BLaER1 (cell line): Measurements from ENCODE around the gene BOD1.

ENCODE experiments used
- H3K27ac ChIP-seq: shearing (Covaris generic); formaldehyde crosslinking; 2 replicates; pipeline ENCODE4 v1.8.1; 2022
- H3K27me3 ChIP-seq: shearing (Covaris generic); formaldehyde crosslinking; 2 replicates; pipeline ENCODE4 v1.8.1; 2022
- H3K36me3 ChIP-seq: shearing (Covaris generic); formaldehyde crosslinking; 2 replicates; pipeline ENCODE4 v1.8.1; 2022
- H3K4me1 ChIP-seq: shearing (Covaris generic); formaldehyde crosslinking; 2 replicates; pipeline ENCODE4 v1.8.1; 2022
- H3K4me2 ChIP-seq: shearing (Covaris generic); formaldehyde crosslinking; 2 replicates; pipeline ENCODE4 v1.8.1; 2022
- H3K4me3 ChIP-seq: shearing (Covaris generic); formaldehyde crosslinking; 2 replicates; pipeline ENCODE4 v1.8.1; 2022
- H3K9ac ChIP-seq: shearing (Covaris generic); formaldehyde crosslinking; 2 replicates; pipeline ENCODE4 v1.8.1; 2022
- H3K9me3 ChIP-seq: shearing (Covaris generic); formaldehyde crosslinking; 2 replicates; pipeline ENCODE4 v1.8.1; 2022
- H4K20me1 ChIP-seq: shearing (Covaris generic); formaldehyde crosslinking; 2 replicates; pipeline ENCODE4 v1.8.1; 2022
- Cebpa-rat ChIP-seq: shearing (Covaris generic); IDR thresholded peaks from 2 replicates; pipeline ENCODE4 v1.8.1; 2022

Gene BOD1

GRCh38 chr5:173642191-173642816, 25.9 kb upstream of the BOD1 start:
- Histone ChIP-seq H4K20me1 (no peaks in the 10 kb centered on the region), H3K4me1 (peaks cover 43% of the 10 kb centered on the region), H3K9ac (no peak overlapping the region), H3K27me3 (no peaks in the 10 kb centered on the region), H3K4me3 (no peak overlapping the region), H3K27ac (no peak overlapping the region), H3K4me2 (peak overlapping the region; percentile 69), H3K9me3 (no peaks in the 10 kb centered on the region), H3K36me3 (no peaks in the 10 kb centered on the region)
- TF ChIP-seq Cebpa-rat, result no peak

GRCh38 chr5:173640156-173640804, 23.8 kb upstream of the BOD1 start:
- H3K4me2 ChIP-seq, result peak overlapping the region; percentile 69
- no peaks in the 10 kb centered on the region for H3K27me3 ChIP-seq
- no peak overlapping the region for H3K27ac ChIP-seq
- H3K9ac ChIP-seq, result no peak overlapping the region
- no peaks in the 10 kb centered on the region for H3K36me3 ChIP-seq
- H3K4me1 ChIP-seq, result peaks cover 47% of the 10 kb centered on the region
- no peak overlapping the region for H3K4me3 ChIP-seq
- TF ChIP-seq Cebpa-rat, result no peak
- H3K9me3 ChIP-seq, result no peaks in the 10 kb centered on the region
- no peaks in the 10 kb centered on the region for H4K20me1 ChIP-seq

DNA sequence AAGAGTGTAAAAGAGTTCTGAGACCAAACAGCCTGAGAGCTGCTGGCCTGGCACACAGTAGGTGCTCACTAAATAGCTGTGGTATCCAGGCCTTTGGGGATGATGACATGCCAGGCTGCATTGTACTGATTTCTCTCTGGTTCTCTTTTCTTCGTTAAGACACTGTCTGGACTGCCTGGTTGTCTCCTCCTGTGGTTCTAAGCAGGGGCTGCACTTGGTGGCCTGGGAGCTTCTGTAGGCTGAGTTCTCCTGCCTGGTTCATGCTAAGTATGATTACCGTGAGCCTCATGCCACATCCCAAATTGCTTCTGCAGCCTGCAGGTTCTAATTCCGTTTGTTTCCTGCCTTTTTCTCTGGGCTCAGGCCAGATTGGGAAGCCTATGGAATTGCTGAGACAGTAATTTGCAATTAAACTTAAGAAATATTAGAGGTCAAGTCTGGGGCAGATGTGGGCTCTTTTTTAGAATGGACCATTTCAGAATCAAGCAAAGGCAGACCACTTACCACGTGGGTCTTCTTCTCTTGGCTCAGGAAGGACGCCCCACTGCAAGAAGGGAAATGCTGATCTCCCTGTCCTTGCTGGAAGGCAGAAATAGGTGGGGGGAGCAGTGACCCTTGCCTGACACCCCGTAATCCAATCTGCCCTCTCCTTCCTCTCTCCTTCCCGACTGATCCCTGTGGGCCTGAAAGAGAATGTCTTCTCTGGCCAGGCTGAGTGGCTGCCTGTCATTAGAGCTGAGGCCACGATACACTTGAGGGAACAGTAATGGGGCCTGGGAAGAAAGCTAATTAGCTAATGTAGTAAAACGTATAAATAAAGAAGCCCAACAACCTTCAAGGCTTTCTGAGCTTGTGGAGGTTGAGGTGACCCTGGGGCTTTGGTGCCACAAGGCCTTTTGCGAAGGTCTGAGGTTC, 21.9 kb upstream of the BOD1 start:
- Histone ChIP-seq H3K9me3 (no peaks in the 10 kb centered on the region), H3K36me3 (no peaks in the 10 kb centered on the region), H3K27ac (no peak overlapping the region), H3K4me2 (no peak overlapping the region), H3K4me3 (no peak overlapping the region), H3K27me3 (no peaks in the 10 kb centered on the region), H4K20me1 (no peaks in the 10 kb centered on the region), H3K9ac (no peak overlapping the region), H3K4me1 (peaks cover 33% of the 10 kb centered on the region)
- no peak for TF ChIP-seq Cebpa-rat

DNA sequence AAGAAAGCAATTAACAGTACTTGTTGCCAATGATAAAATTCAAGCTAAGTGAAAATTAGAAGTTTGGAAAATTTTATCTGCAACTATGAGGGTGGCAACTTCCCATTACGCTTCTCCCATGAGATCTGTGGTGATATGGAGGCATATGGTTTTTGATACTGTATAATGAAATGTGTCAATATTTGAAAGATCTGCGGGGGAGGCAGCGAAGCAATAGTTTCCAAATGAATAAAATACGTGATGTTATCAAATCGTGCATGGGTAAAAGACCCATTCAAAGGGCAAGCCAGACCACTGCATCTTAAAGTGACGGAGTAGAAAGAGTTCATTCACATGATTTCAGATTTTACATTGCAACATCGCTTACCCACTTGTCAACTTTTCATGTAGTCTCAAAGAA, 20.9 kb upstream of the BOD1 start:
- H3K9ac ChIP-seq, result no peak overlapping the region
- H3K27ac ChIP-seq, result no peak overlapping the region
- TF ChIP-seq Cebpa-rat, result no peak
- H3K36me3 ChIP-seq, result no peaks in the 10 kb centered on the region
- H3K9me3 ChIP-seq, result no peaks in the 10 kb centered on the region
- H3K27me3 ChIP-seq, result no peaks in the 10 kb centered on the region
- no peaks in the 10 kb centered on the region for H4K20me1 ChIP-seq
- H3K4me3 ChIP-seq, result no peak overlapping the region
- H3K4me2 ChIP-seq, result peak overlapping the region; percentile 17; the same call in 1 of the 2 replicates
- H3K4me1 ChIP-seq, result peaks cover 29% of the 10 kb centered on the region

GRCh38 chr5:173634465-173634983, 18.1 kb upstream of the BOD1 start:
- Histone ChIP-seq H3K9me3 (no peaks in the 10 kb centered on the region), H3K27ac (no peak overlapping the region), H3K4me2 (no peak overlapping the region), H3K9ac (no peak overlapping the region), H3K4me3 (no peak overlapping the region), H3K4me1 (peaks cover 8% of the 10 kb centered on the region), H3K36me3 (no peaks in the 10 kb centered on the region), H3K27me3 (no peaks in the 10 kb centered on the region), H4K20me1 (no peaks in the 10 kb centered on the region)
- TF ChIP-seq Cebpa-rat, result no peak

DNA sequence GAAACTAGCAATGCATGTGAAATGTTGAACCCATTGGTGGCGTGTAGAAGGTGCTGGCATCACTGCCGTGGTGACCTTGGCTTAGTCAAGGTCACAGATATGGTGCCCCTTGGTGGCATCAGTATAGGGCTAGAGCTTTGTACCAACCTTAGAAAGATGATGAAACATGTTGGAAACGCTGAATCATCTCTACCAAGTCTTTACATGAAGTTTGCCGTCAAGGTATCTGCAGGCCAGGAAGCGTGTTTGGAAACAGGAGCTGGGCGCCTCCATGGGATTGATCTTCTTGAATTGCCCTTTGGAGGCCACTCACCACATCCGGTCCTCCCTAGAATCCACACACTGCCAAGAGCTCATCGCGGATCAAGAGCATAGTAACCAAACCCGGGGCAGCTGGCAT, 16.9 kb upstream of the BOD1 start:
- no peak overlapping the region for H3K27ac ChIP-seq

DNA sequence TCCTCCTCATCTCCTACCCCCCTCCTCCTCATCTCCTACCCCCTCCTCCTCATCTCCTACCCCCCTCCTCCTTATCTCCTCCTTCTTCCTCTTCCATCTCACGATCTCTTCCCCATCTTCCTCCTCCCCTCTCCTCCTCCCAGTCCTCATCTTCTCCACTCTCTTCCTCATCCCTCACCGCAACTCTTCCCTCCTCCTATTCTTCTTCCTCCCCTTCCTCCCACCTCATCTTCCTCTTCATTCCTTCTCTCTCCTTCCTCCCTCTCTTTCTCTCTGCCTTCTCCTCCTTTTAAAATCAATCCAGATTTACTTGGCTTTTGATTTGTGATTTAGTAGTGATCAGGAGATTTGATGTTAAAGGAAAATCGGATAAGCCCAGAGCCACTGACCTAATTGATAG, 15.0 kb upstream of the BOD1 start:
- H3K27me3 ChIP-seq, result no peaks in the 10 kb centered on the region
- H3K4me2 ChIP-seq, result no peak overlapping the region
- no peak overlapping the region for H3K4me3 ChIP-seq
- no peak overlapping the region for H3K27ac ChIP-seq
- no peaks in the 10 kb centered on the region for H3K36me3 ChIP-seq
- no peak overlapping the region for H3K9ac ChIP-seq
- no peaks in the 10 kb centered on the region for H4K20me1 ChIP-seq
- no peaks in the 10 kb centered on the region for H3K4me1 ChIP-seq
- TF ChIP-seq Cebpa-rat, result no peak
- H3K9me3 ChIP-seq, result no peaks in the 10 kb centered on the region

More for the DNA sequence above, 16.9 kb upstream of the BOD1 start:
- H3K9ac ChIP-seq, result no peak overlapping the region
- no peaks in the 10 kb centered on the region for H3K27me3 ChIP-seq
- no peak overlapping the region for H3K4me3 ChIP-seq
- H3K36me3 ChIP-seq, result no peaks in the 10 kb centered on the region
- no peaks in the 10 kb centered on the region for H4K20me1 ChIP-seq
- H3K9me3 ChIP-seq, result no peaks in the 10 kb centered on the region
- TF ChIP-seq Cebpa-rat, result no peak
- no peak overlapping the region for H3K4me2 ChIP-seq
- H3K4me1 ChIP-seq, result peaks cover 8% of the 10 kb centered on the region

DNA sequence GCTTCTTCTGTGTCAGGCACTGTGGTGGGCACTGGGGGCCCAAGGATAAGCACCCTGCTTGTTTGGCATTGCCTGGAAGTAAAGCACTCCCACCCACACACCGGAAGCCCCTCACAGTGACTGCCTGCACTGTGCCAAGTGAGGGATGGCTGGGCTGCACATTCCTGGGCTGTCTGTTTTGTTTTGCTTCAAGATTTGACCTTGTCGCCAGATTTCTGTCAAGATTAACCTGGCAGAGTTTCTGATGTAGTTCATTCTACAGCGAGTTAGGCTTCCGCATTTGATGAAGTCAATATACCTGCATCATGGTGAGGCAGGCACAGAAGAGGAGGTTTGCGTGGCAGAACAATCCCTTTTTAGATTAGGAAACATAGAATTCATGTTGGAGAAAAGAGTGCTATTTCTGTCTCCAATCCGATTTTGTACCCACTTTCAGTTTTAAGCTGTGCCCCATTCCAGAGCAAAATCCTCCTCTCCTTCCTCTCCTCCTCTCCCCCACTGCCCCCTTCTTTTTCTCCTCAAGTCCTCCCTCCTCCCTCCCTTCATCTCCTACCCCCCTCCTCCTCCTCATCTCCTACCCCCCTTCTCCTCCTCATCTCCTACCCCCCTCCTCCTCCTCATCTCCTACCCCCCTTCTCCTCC, 14.4 kb upstream of the BOD1 start:
- Histone ChIP-seq H3K27ac (no peak overlapping the region), H3K27me3 (no peaks in the 10 kb centered on the region), H3K4me3 (no peak overlapping the region), H3K9ac (no peak overlapping the region), H3K36me3 (no peaks in the 10 kb centered on the region), H4K20me1 (no peaks in the 10 kb centered on the region), H3K4me1 (no peaks in the 10 kb centered on the region), H3K9me3 (no peaks in the 10 kb centered on the region), H3K4me2 (no peak overlapping the region)
- no peak for TF ChIP-seq Cebpa-rat

DNA sequence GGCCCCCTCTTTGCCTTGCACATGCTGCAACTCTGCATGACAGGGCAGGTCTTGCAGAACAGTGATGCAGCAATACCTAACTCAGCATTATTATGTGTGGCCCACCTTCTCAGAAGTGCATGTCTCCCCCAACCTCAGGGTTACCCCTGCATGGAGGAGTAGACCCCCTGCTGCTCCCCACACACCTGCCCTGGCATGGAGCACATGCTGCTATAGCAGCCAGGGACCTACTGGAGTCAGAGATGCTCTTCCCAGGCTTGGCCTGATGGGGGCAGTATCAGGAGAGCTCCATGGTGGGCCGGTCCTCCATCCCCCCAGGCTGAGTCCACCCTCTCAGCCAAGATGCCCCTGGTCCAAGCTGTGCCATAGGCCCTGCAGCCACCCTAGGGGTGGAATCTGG, 13.2 kb upstream of the BOD1 start:
- H3K4me3 ChIP-seq, result no peak overlapping the region
- TF ChIP-seq Cebpa-rat, result no peak
- no peak overlapping the region for H3K4me2 ChIP-seq
- no peaks in the 10 kb centered on the region for H3K9me3 ChIP-seq
- no peak overlapping the region for H3K9ac ChIP-seq
- H3K27ac ChIP-seq, result no peak overlapping the region
- H3K4me1 ChIP-seq, result no peaks in the 10 kb centered on the region
- H4K20me1 ChIP-seq, result no peaks in the 10 kb centered on the region
- no peaks in the 10 kb centered on the region for H3K36me3 ChIP-seq
- no peaks in the 10 kb centered on the region for H3K27me3 ChIP-seq
